Stimulated activated CD8-positive, alpha-beta memory T cell treated with anti-CD3 and anti-CD28 coated beads, Interleukin-15, amount 100 ng/mL, for 48 hours (primary cell): Measurements from ENCODE around the gene ACTL7B.
"Not testable (repeated sequence)": the region's sequence is repeated elsewhere in the genome, so short reads cannot be mapped to it uniquely, and the experiment has no call there.

ENCODE experiments used
- DNase-seq, 2 donors: peaks; one replicate each; pipeline ENCODE4 v3.0.0-alpha.2; 2020; ENCODE audit warnings: low read depth in 2 of 2

The ACTL7B gene

DNA sequence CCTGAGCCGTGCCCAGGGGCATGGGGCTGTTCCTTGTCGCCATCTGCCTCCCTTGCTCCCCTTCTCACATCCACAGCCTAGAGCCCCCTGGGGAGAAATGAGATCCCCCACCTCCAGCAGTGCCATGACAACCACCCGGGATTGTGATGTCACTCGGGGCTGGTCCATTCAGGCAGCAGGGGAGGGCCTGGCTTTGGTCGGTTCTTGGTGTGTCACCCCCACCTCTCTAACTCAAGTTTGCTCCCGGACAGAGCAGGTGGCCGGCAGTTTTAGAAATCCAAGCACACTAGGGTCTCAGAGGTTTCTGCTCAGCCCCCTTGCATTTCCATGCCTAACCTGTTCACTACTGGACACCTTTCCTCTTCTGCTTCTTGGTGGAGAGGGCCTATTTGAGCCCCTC, at the start of gene ACTL7B:
Gene ACTL7B, minus strand, starts transcription at position 99 of the 400 bp plus-strand sequence. Its CDS starts 56 bp downstream, at position 43.
- no peak for DNase-seq

- no peak for DNase-seq
Observed at GRCh38 chr9:108905494-108905893, 49.7 kb upstream of the ACTL7B start.

DNA sequence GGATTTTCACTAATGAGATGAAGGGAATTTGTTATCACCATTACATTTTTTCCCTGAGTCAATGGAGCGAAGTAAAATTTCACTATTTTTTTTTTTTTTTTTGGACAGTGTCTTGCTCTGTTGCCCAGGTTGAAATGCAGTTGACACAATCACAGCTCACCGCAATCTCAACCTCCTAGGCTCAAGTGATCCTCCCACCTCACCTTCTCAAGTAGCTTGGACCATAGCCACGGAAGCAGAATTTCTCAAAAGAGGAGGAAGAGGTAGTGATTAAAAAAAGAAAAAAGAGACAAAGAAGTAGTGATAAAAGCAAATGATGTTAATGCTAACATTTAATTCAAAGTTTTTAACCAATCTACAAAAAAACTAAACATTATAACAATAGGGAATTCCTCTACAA, 48.4 kb upstream of the ACTL7B start:
- DNase-seq = no peak

DNA sequence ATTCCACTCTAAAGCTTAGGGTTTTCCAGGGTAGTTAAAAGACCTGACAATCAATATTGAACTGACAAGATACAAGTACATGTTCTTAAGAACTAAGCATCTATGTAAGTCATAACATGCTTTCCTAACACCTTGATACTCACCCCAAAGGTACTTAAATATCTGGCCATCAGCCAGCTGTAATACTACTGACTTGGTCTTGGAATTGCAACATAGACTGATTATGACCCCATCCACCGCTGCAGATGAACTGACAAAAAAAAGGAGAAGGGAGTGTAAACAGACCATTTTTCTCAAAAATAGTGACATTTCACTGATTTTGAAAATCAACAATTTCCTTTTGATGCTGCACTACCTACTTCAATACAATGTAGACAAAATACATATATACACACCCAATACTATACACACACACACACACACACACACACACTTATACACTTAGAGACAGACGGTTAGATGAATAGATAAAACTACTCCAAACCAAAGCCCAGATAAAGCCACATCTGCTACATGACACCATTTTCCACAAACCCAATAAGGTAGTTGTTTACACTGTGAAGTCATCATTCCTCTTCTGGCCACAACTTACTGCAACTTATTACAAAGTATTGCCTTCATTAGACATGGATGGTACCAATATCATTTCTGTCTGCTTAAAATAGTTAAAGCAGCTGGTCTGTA, 47.8 kb upstream of the ACTL7B start:
- no peak for DNase-seq

DNA sequence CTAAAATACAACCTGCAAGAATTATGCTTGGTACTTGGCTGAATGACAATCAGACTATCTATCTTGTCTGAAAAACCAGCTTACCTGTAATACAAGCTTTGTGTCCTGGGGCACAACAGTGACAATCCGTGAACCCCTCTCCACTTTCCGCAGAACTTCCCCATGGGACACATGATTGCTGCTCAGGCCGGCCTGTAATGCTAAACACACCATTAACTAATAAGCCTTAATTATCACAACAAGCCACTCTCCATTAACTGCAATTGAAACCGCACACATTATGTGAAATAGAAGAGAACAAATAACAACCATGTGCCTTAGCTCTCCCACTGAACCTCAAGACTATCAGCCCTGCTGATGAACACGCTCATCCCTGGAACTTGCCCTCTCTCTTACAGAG, 44.4 kb upstream of the ACTL7B start:
- DNase-seq = no peak

DNA sequence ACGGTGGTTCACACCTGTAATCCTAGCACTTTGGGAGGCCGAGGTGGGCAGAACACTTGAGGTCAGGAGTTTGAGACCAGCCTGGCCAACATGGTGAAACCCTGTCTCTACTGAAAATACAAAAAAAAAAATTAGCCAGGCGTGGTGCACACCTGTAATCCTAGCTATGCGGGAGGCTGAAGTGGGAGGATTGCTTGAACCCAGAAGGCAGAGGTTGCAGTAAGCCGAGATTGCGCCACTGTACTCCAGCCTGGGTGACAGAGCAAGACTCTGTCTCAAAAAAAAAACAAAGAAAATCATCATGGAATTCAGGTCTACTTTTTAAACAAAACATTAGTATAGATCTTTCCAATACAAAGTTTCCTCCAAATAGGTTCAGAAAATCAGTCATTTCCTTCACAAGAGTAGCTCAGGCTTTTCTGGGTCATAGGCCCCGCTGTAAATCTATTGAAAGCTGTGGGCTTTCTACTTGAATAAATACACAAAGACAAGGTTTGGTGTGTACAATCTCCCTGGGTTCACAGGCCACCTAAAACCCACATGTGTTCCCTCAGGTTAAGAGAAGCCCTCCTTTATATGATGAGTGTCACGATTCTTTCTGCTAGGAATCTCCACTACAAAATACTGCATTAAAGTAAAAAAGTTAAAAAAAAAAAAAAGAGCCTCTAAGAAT, 43.4 kb upstream of the ACTL7B start:
- not testable (repeated sequence) for DNase-seq

DNA sequence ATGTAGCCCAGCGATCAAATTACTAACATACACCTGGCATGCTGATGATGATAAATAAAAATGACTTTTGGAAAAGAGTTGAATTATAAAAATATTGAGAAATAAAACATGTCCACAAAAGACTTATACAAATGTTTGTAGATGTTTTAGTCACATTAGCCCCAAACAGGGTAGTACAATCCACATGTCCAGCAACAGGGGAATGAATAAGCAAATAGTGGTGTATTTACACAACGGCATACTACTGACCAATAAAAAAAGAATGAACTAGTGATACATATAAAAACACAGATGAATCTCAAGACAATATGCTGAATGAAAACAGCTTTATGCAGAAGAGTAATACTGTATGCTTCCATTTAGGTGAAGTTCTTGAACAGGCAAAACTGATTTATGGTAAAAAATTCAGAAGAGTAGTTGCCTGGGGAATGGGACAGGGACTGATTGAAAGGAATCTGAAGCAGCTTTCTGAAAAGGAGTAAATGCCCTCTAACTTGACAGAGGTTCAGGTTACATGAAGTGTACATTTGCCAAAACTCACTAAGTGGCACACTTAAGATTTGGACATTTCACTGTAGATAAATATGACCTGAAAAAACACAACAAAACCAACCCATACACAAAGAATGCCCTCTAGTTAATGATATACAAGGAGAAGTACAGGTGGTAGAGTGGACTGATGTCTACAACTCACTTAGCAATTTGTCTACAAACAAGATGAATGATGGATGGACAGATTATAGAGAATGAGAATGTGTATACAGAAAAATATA, 41.7 kb upstream of the ACTL7B start:
- no peak for DNase-seq

DNA sequence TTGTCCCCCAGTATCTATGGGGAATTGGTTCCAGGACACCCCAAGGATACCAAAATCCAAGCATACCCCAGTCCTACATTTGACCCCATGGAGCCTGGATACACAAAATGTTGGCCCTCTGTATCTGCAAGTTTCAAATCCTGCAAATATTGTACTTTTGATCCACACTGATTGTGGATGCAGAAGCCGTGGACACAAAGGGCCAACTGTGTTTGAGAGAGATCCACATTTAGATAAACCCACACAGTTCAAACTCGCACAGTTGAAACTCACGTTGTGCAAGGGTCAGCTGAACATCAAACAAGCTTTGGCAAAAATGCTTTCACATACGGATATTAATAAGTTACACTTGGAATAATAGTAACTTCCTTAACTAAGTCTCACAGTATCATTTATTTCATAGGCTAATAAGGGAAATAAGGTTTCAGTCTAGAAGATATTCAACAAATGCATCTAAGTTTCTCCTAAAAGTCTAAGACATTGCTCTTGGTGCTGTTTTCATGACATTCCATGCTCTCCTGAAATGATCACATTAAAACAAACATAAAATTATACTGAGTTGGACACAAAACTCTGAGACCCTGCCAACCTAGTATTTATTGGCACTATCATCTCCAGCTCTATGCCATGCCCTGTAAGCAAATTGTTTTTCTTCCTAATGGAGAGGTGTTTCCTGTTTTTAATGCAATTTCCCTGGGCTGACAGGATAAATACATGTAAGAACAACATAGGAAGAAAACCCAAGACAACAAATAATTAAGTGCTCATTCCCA, 38.6 kb upstream of the ACTL7B start:
- no peak for DNase-seq

GRCh38 chr9:108889649-108890067, 33.9 kb upstream of the ACTL7B start:
- DNase-seq = no peak

- not testable (repeated sequence) for DNase-seq
Observed at GRCh38 chr9:108886594-108887271, 30.9 kb upstream of the ACTL7B start.

DNA sequence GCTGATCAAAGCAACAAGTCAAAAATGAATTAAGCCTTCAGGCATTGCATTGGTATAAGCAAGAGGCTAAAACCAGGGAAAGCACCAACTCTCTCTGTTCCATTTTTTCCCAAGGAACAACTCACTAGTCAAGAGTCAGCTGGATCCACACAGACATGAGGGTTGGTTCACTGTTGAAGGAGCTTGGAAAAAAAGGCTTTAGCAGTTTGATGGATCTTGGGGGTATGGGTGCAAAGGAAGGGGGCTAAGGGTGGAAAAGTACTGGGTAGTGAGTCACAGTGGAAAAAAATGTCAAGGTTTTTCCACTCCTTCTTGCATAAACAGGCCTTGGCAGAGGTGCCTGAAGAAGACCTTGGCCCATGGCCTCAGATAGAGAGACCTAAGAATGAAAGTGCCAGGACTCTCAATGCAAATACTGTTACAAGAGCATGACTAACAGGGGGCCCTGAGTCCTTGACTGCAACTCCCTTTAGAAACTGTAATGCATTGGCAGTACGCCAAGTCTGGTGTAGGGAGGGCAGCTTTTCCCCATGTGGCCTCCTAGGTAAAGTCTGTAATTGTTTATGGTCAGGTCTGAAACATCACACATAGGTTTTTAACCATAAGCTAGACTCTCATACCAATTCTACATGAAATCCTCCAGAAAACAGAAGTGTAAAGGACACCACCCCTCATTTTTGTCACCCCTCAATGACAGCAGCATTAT, 30.0 kb upstream of the ACTL7B start:
- peak; percentile 50 to 62 for DNase-seq

DNA sequence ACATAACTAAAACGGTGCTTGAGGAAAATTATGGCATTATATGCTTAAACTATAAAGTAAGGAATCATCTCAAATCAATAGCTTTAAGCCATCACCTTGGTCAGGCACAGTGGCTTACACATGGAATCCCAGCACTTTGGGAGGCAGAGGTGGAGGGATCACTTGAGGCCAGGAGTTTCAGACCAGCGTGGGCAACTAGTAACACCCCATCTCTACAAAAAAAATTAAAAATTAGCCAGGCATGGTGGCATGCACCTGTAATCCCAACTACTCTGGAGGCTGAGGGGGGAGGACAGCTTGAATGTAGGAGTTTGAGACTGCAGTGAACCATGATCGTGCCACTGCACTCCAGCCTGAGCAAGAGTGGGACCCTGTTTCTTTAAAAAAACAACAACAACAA, 28.9 kb upstream of the ACTL7B start:
- no peak for DNase-seq

DNA sequence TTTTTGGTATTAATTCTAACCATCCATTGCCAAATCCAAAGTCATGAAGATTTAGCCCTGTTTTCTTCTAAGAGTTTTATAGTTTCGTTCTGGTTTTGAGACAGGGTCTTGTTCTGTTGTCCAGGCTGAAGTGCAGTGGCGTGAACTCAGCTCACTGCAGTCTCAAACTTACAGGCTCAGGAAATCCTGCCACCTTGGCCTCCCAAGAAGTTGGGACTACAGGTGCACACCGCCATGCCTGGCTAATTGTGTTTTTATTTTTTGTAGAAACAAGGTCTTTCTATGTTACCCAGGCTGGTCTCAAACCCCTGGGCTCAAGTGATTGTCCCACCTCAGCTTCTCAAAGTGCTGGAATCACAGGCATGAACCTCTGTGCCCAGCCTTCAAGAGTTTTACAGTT, 27.3 kb upstream of the ACTL7B start:
- no peak for DNase-seq

GRCh38 chr9:108882052-108882888, 26.5 kb upstream of the ACTL7B start:
- DNase-seq = no peak

DNA sequence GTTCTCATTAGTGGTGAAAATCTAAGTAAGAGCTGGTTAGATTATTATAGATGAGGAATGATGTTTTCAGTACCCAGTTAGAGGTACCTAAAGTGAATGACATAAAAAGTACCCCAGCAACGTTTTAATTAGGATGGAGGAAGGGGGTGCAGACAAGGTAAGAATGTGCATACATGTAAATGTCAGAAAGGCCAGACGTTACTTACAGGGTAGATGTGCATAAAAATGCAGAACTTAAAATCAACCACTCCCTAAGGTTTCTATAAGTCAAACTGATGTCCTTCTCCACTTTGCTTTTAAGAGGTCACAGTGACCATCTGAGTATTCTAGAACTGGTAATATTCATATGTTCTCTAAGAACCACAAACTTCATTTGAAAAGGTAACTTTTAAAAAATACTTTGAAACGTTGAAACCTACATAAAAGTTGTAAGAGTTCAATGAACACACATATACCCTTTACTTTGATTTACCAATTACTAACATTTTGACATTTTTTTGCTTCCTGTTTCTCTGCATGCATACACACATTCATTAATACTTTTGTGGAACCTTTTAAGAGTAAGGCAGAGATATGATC, 25.0 kb upstream of the ACTL7B start:
- DNase-seq = no peak

DNA sequence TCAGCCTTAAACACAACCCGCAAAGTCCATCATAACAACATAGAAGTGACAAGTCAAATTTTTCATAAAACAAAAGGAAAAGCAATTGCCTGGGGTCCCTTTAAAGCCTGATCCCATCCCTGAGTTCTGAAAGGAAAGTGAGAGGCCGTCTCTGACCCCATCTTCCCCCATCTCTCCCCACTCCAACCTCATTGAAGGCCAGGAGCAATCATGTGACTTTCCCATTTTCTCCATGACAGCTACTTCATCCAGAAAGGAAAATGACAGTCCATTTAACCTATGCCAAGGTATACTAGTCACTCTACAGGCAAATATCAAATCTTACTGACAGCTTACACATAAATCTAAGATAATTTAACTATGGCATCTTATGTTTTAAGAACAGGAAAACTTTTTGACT, 21.7 kb upstream of the ACTL7B start:
- DNase-seq = no peak

DNA sequence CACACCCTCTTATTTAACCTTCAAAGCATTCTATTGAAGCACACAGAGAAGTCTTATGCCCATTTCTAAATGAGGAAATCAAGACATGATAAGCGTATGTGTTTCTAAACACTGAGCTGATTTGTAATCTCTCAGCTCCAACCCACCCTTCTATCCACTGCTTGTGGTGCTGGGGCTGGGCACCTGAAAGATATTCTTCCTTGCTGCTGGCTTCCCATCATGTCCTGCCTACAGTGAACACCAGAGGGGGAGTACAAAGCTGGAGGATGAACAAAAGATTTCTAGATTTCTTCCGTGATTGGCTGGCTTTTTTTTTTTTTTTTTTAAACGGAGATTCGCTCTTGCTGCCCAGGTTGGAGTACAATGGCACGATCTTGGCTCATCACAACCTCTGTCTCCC, 20.6 kb upstream of the ACTL7B start:
- no peak for DNase-seq

DNA sequence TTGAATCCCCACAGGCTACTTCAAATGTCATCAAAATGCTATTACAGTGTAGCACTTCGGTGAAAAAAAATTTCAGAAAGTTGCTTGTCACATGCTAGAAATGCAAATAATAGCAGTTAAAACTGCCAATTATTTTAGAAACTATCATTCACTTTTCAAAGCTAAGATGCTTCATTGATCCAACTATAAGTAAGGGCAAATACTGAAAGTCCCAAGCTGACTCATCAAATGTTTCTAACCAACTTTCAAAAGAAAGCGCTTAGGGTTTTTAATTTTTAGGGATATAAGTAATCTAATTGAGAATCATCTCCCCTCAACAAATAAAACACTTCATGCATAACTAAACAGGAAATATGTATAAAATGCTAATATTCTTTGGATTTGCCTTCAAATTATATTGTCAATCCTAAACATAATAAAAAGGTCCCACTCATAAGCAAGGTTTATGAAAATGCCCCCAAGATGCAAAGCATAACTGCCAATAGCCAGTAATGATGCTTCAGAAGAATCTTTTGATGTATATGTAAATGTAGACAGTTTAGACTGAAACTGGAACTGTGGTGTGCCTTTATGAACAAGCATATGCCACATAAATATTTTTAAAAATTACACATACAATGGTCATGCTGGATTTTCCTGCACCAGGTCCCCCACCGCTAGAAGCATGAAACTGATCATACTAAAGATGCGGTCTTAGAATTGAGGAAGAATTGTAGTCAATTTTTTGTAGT, 18.4 kb upstream of the ACTL7B start:
- no peak for DNase-seq
